IMR-90 (cell line): Measurements from ENCODE around the gene RBBP8NL. TPM values are rescaled to one million over a fixed set of nuclear protein-coding genes. Genes with fewer than 3 reads are reported as not detected.
A peak's percentile ranks its signal among the peaks of the same experiment; 100 is the strongest.

Experiments
- ATAC-seq: fragments of 200-7000 bp; cut with Tn5 transposase; 2 replicates; pipeline ENCODE4 v1.9.1; 2020; ENCODE audit warnings: low read depth, mild to moderate bottlenecking, moderate library complexity
- BruUV-seq: library from RNA; stranded (reverse); fragments of 400-500 nt; replicated peaks from 2 replicates; lab custom pipeline; 2021; lab: Mats Ljungman, UMichigan
- CTCF ChIA-PET: fragments of 300-600 bp; formaldehyde crosslinking; extraction: SDS; loops from one replicate; lab custom pipeline; 2021; ENCODE audit warnings: antibody characterized with exemption; lab: Yijun Ruan, JAX
- POLR2A ChIA-PET: fragments of 300-600 bp; sonication (Branson Sonifier 250); formaldehyde crosslinking; loops from one replicate; lab custom pipeline; 2022; ENCODE audit warnings: antibody characterized with exemption; ENCODE audit not compliant: unreplicated experiment; lab: Charles Lee
- DNase-seq: peaks from one replicate; pipeline ENCODE4 v3.0.0; 2013
- H2AFZ ChIP-seq: replicated peaks from 2 replicates; pipeline ENCODE3; 2013; ENCODE audit warnings: low read length, mild to moderate bottlenecking; ENCODE audit not compliant: poor library complexity
- H2AK5ac ChIP-seq: 2 replicates; pipeline ENCODE4 v1.6.1; 2013; ENCODE audit warnings: low read depth, low read length, inconsistent platforms
- H2AK9ac ChIP-seq: replicated peaks from 2 replicates; pipeline ENCODE3; 2013; ENCODE audit warnings: mild to moderate bottlenecking, low read depth, low read length, moderate library complexity; ENCODE audit not compliant: poor library complexity
- H2BK120ac ChIP-seq: 2 replicates; pipeline ENCODE4 v1.6.1; 2013; ENCODE audit warnings: low read depth, low read length, inconsistent platforms
- H2BK15ac ChIP-seq: 3 replicates; pipeline ENCODE4 v1.6.1; 2013; ENCODE audit warnings: low read depth, low read length, inconsistent platforms
- H2BK20ac ChIP-seq: 2 replicates; pipeline ENCODE4 v1.6.1; 2013; ENCODE audit warnings: low read depth, mild to moderate bottlenecking, inconsistent platforms, low read length, moderate library complexity
- H2BK5ac ChIP-seq: 2 replicates; pipeline ENCODE4 v1.6.1; 2013; ENCODE audit warnings: mild to moderate bottlenecking, low read depth, low read length, inconsistent platforms; ENCODE audit not compliant: poor library complexity, severe bottlenecking
- H3K14ac ChIP-seq: replicated peaks from 2 replicates; pipeline ENCODE4 v1.6.1; 2013; ENCODE audit warnings: low read depth, low read length, inconsistent platforms
- H3K18ac ChIP-seq: 2 replicates; pipeline ENCODE4 v1.6.1; 2013; ENCODE audit warnings: low read depth, low read length, control low read depth
- H3K23ac ChIP-seq: 2 replicates; pipeline ENCODE4 v1.6.1; 2013; ENCODE audit warnings: low read depth, low read length, inconsistent platforms
- H3K27ac ChIP-seq: 2 replicates; pipeline ENCODE4 v1.5.1; 2013; ENCODE audit warnings: mild to moderate bottlenecking, control low read depth, low read length; ENCODE audit not compliant: insufficient read depth
- H3K27me3 ChIP-seq: 2 replicates; pipeline ENCODE4 v1.6.1; 2013; ENCODE audit warnings: low read length; ENCODE audit not compliant: control insufficient read depth, insufficient read depth
- H3K36me3 ChIP-seq: 2 replicates; pipeline ENCODE4 v1.6.1; 2013; ENCODE audit warnings: low read length, mixed read lengths; ENCODE audit not compliant: control insufficient read depth, insufficient read depth
- H3K4ac ChIP-seq: 2 replicates; pipeline ENCODE4 v1.6.1; 2013; ENCODE audit warnings: low read depth, low read length, inconsistent platforms
- H3K4me1 ChIP-seq: 2 replicates; pipeline ENCODE4 v1.6.1; 2013; ENCODE audit warnings: low read length, mixed read lengths; ENCODE audit not compliant: control insufficient read depth, insufficient read depth
- H3K4me2 ChIP-seq: 2 replicates; pipeline ENCODE4 v1.6.1; 2013; ENCODE audit warnings: low read depth, mild to moderate bottlenecking, control low read depth, low read length, moderate library complexity
- H3K4me3 ChIP-seq: 2 replicates; pipeline ENCODE4 v1.5.1; 2013; ENCODE audit warnings: low read depth, mild to moderate bottlenecking, control low read depth, low read length, moderate library complexity; ENCODE audit not compliant: insufficient read depth
- H3K56ac ChIP-seq: 2 replicates; pipeline ENCODE4 v1.6.1; 2013; ENCODE audit warnings: low read length, inconsistent platforms; ENCODE audit not compliant: insufficient read depth; ENCODE audit errors: extremely low read depth
- H3K79me1 ChIP-seq, 2 experiments: 2 replicates each; pipeline ENCODE4 v1.6.1; 2013; ENCODE audit warnings: low read length in 2 of 2, inconsistent platforms in 1 of 2, low read depth in 1 of 2
- H3K9ac ChIP-seq: 2 replicates; pipeline ENCODE4 v1.6.1; 2013; ENCODE audit warnings: low read depth, low read length, control low read depth
- H3K9me1 ChIP-seq: 2 replicates; pipeline ENCODE4 v1.6.1; 2013; ENCODE audit warnings: low read length, inconsistent platforms; ENCODE audit not compliant: insufficient read depth
- H3K9me3 ChIP-seq: 2 replicates; pipeline ENCODE4 v1.6.1; 2013; ENCODE audit warnings: low read length; ENCODE audit not compliant: control insufficient read depth, insufficient read depth
- H4K20me1 ChIP-seq: 2 replicates; pipeline ENCODE4 v1.6.1; 2013; ENCODE audit warnings: low read length, inconsistent platforms; ENCODE audit not compliant: insufficient read depth
- H4K5ac ChIP-seq: 2 replicates; pipeline ENCODE4 v1.6.1; 2013; ENCODE audit warnings: mild to moderate bottlenecking, low read depth, low read length, control low read depth
- H4K8ac ChIP-seq, 2 experiments: 2 replicates each; pipeline ENCODE4 v1.6.1; 2013; ENCODE audit warnings: low read depth in 2 of 2, low read length in 2 of 2, control low read depth in 1 of 2, inconsistent platforms in 1 of 2
- H4K91ac ChIP-seq: 2 replicates; pipeline ENCODE4 v1.6.1; 2013; ENCODE audit warnings: low read depth, low read length, inconsistent platforms; ENCODE audit not compliant: insufficient read depth
- BHLHE40 ChIP-seq: fragments of 150-350 bp; IDR thresholded peaks from 2 replicates; pipeline ENCODE4 v1.6.1; 2016; ENCODE audit warnings: mild to moderate bottlenecking, low read depth, low read length
- CHD1 ChIP-seq: IDR thresholded peaks from 2 replicates; pipeline ENCODE4 v1.6.1; 2012; ENCODE audit warnings: low read depth, low read length, improper control_type of control experiment
- MAFK ChIP-seq: IDR thresholded peaks from 2 replicates; pipeline ENCODE4 v1.6.1; 2012; ENCODE audit warnings: low read depth, low read length, improper control_type of control experiment
- POLR2A ChIP-seq: IDR thresholded peaks from 2 replicates; pipeline ENCODE4 v1.6.1; 2012; ENCODE audit warnings: mild to moderate bottlenecking, low read depth, low read length
- RCOR1 ChIP-seq: IDR thresholded peaks from 2 replicates; pipeline ENCODE4 v1.6.1; 2012; ENCODE audit warnings: mild to moderate bottlenecking, low read length, improper control_type of control experiment; ENCODE audit not compliant: insufficient replicate concordance
- WGBS, 2 experiments: methylation state at CpG; one replicate each; pipeline versions ENCODE4 v1.1.5 to v1.1.7; 2013; ENCODE audit warnings: missing lambda C conversion rate in 2 of 2; ENCODE audit not compliant: insufficient read length in 1 of 2; ENCODE audit errors: extremely low coverage in 2 of 2; 5-methylcytosine and 5-hydroxymethylcytosine counted together
- dilution Hi-C: fragments of 300-500 bp; cut with HindIII; formaldehyde crosslinking; loops from one replicate; pipeline ENCODE4 v1.14.3; 2018; ENCODE audit warnings: low sequenced_read_pairs; ENCODE audit not compliant: unreplicated experiment
- in situ Hi-C: fragments of 300-500 bp; cut with MboI; formaldehyde crosslinking; loops from 3 replicates; pipeline ENCODE4 v1.14.3; 2019; ENCODE audit warnings: low sequenced_read_pairs, inconsistent platforms, mixed read lengths
- intact Hi-C: fragments of 100-400 bp; cut with micrococcal nuclease; formaldehyde crosslinking; loops from 2 replicates; pipeline ENCODE4 v1.10.0; 2022
- polyA plus RNA-seq, 3 experiments: library from polyadenylated mRNA; depleted of rRNA; stranded (reverse); fragments of >200 nt; gene quantifications; 2 replicates each; pipeline ENCODE4 v1.2.3, GENCODE V29; 2012; ENCODE audit warnings: low replicate concordance in 1 of 3
- total RNA-seq: library from RNA; depleted of rRNA; stranded (reverse); fragments of >200 nt; gene quantifications from 2 replicates; pipeline ENCODE4 v1.2.3, GENCODE V29; 2012
- TF ChIP-seq, protein P1 (sequence below): fragments of 150-350 bp; IDR thresholded peaks from 2 replicates; pipeline ENCODE4 v1.6.1; 2016; ENCODE audit warnings: low read depth, mild to moderate bottlenecking, low read length, moderate library complexity, borderline replicate concordance

Gene RBBP8NL
- total and polyA plus RNA-seq, 2 of the 4 experiments (the other 2 are of a cell fraction) = not detected

DNA sequence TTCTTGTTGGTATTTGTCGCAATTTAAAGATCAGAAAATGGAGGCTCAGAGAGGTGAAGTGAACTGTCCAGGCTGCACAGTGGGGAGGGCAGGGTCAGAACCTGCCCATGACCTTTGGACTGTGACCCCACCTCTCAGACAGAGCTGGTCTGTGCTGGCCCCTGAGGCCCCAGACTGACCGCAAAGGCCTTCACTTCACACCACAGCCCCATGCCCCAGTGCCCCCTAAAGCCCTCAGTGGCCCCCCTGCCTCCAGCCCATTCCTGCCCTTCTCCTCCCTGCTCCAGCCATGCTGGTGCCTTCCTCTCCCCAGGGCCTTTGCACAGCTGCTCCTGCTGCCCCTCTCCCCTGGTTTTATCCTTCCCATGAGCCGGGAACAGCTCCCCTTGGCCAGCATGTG is 9.4 kb upstream of the RBBP8NL start:
- H4K91ac ChIP-seq = no peak overlapping the region

More for the DNA sequence above, 9.4 kb upstream of the RBBP8NL start:
- Histone ChIP-seq H3K9me3 (peaks cover 7% of the 10 kb centered on the region), H2AK5ac (no peak overlapping the region), H2AFZ (no peak overlapping the region), H3K4me3 (no peak overlapping the region), H3K9me1 (no peaks in the 10 kb centered on the region; the same call in 1 of the 2 replicates), H4K5ac (no peak overlapping the region), H2AK9ac (no peak overlapping the region), H3K79me1 (no peaks in the 10 kb centered on the region), H3K14ac (no peak overlapping the region), H3K4me2 (no peak overlapping the region), H3K18ac (no peak overlapping the region), H3K9ac (no peak overlapping the region), H3K4me1 (peaks cover 8% of the 10 kb centered on the region; the same call in 1 of the 2 replicates), H2BK15ac (no peak overlapping the region), H4K8ac (no peak overlapping the region), H3K4ac (no peak overlapping the region), H2BK120ac (0 out of 2 replicates have a peak overlapping the region, but pooled peaks have one; percentile 32), H2BK5ac (no peak overlapping the region), H4K20me1 (no peaks in the 10 kb centered on the region), H3K56ac (no peak overlapping the region), H2BK20ac (no peak overlapping the region; the same call in 1 of the 2 replicates), H3K27me3 (peaks cover 80% of the 10 kb centered on the region), H3K36me3 (no peaks in the 10 kb centered on the region), H3K27ac (no peak overlapping the region), H3K23ac (no peak overlapping the region)
- BruUV-seq = no TSS peak
- ChIA-PET POLR2A (no interaction called here), CTCF (no interaction called here)
- WGBS, 2 experiments = 79% methylated on average over 3 of the region's 3 CpGs; no CpG with 5 or more reads in 1 of the 2 experiments
- TF ChIP-seq RCOR1 (no peak), MAFK (no peak), POLR2A (no peak), BHLHE40 (no peak), CHD1 (no peak)
- TF ChIP-seq, protein P1, sequence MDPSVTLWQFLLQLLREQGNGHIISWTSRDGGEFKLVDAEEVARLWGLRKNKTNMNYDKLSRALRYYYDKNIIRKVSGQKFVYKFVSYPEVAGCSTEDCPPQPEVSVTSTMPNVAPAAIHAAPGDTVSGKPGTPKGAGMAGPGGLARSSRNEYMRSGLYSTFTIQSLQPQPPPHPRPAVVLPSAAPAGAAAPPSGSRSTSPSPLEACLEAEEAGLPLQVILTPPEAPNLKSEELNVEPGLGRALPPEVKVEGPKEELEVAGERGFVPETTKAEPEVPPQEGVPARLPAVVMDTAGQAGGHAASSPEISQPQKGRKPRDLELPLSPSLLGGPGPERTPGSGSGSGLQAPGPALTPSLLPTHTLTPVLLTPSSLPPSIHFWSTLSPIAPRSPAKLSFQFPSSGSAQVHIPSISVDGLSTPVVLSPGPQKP = no peak
- DNase-seq (no peak), ATAC-seq (no peak)
- intact Hi-C loops = no loop called here
- dilution Hi-C loops = no loop called here
- in situ Hi-C loops = no loop called here
